CD8-positive, alpha-beta memory T cell (primary cell): ENCODE data around the gene ODAD3. TPM values are rescaled to one million over a fixed set of nuclear protein-coding genes. Genes with fewer than 3 reads are reported as not detected.

Experiments used
- CTCF ChIA-PET: fragments of 350-600 bp; sonication (Branson Sonifier 250); formaldehyde crosslinking; loops from one replicate; lab custom pipeline; 2021; ENCODE audit warnings: antibody characterized with exemption; lab: Charles Lee
- POLR2A ChIA-PET: fragments of 350-600 bp; sonication (Branson Sonifier 250); formaldehyde crosslinking; loops from one replicate; lab custom pipeline; 2021; ENCODE audit warnings: antibody characterized with exemption; lab: Charles Lee
- DNase-seq, 5 donors: peaks; one replicate each; pipeline versions ENCODE4 v3.0.0 to v3.0.0-alpha.2; 2020 to 2022; ENCODE audit warnings: mixed read lengths in 1 of 5
- H3K27ac ChIP-seq: one replicate; pipeline ENCODE4 v1.7.0; 2013; ENCODE audit warnings: low read depth, mild to moderate bottlenecking, low read length, moderate library complexity
- H3K27me3 ChIP-seq: 2 replicates; pipeline ENCODE4 v1.7.0; 2013; ENCODE audit warnings: low read length, mild to moderate bottlenecking; ENCODE audit not compliant: insufficient read depth, poor library complexity, severe bottlenecking
- H3K36me3 ChIP-seq: 2 replicates; pipeline ENCODE4 v1.7.0; 2013; ENCODE audit warnings: mild to moderate bottlenecking, low read length, moderate library complexity; ENCODE audit not compliant: insufficient read depth
- H3K4me1 ChIP-seq: 2 replicates; pipeline ENCODE4 v1.7.0; 2013; ENCODE audit warnings: mild to moderate bottlenecking, low read length, moderate library complexity; ENCODE audit not compliant: insufficient read depth
- H3K4me3 ChIP-seq: 2 replicates; pipeline ENCODE4 v1.7.0; 2013; ENCODE audit warnings: mild to moderate bottlenecking, low read length
- H3K9me3 ChIP-seq: 2 replicates; pipeline ENCODE4 v1.7.0; 2013; ENCODE audit warnings: mild to moderate bottlenecking, low read length
- H3K27ac Mint-ChIP-seq, 8 donors: one replicate each; pipeline ENCODE4 v1.8.0; 2020 to 2021; ENCODE audit warnings: mixed read lengths in 8 of 8, mild to moderate bottlenecking in 6 of 8, inconsistent platforms in 3 of 8, moderate library complexity in 3 of 8
- H3K27me3 Mint-ChIP-seq, 2 donors: one replicate each; pipeline ENCODE4 v1.8.0; 2020 to 2021; ENCODE audit warnings: mixed read lengths in 2 of 2, mild to moderate bottlenecking in 1 of 2, moderate library complexity in 1 of 2
- H3K36me3 Mint-ChIP-seq, 3 donors: one replicate each; pipeline ENCODE4 v1.8.0; 2020 to 2021; ENCODE audit warnings: mixed read lengths in 3 of 3, inconsistent platforms in 1 of 3, mild to moderate bottlenecking in 1 of 3
- H3K4me1 Mint-ChIP-seq, 3 donors: one replicate each; pipeline ENCODE4 v1.8.0; 2020 to 2021; ENCODE audit warnings: mixed read lengths in 3 of 3, inconsistent platforms in 1 of 3, mild to moderate bottlenecking in 1 of 3
- H3K4me3 Mint-ChIP-seq, 7 donors: one replicate each; pipeline ENCODE4 v1.8.0; 2020 to 2021; ENCODE audit warnings: mixed read lengths in 7 of 7, mild to moderate bottlenecking in 6 of 7, moderate library complexity in 4 of 7, inconsistent platforms in 2 of 7
- H3K9me3 Mint-ChIP-seq, 5 donors: one replicate each; pipeline ENCODE4 v1.8.0; 2020 to 2022; ENCODE audit warnings: mixed read lengths in 5 of 5, mild to moderate bottlenecking in 3 of 5, moderate library complexity in 2 of 5, inconsistent platforms in 1 of 5
- polyA plus RNA-seq: library from polyadenylated mRNA; unstranded; fragments of 300-500 nt; fragmentation: Illumina TruSeq; gene quantifications from one replicate; pipeline ENCODE4 v1.2.3, GENCODE V29; 2021
- total RNA-seq, 2 experiments: library from RNA; stranded (reverse); gene quantifications; one replicate each; pipeline ENCODE4 v1.2.3, GENCODE V29; 2021

Gene ODAD3
- total and polyA plus RNA-seq, 3 experiments from 2014 or later: 0.11 to 0.24 TPM; not detected in 1

- DNase-seq: no peak
- H3K27ac ChIP-seq: peak overlapping the region; percentile 88
- H3K9me3 Mint-ChIP-seq: no peaks in the 10 kb centered on the region
- no peak overlapping the region for H3K27ac Mint-ChIP-seq
- H3K4me3 Mint-ChIP-seq: no peak overlapping the region
- no peaks in the 10 kb centered on the region for H3K9me3 ChIP-seq
- no peaks in the 10 kb centered on the region for H3K27me3 ChIP-seq
- H3K4me1 Mint-ChIP-seq: peaks cover 13 to 21% (median 15%) of the 10 kb centered on the region in 3 donors
- H3K4me3 ChIP-seq: peak overlapping the region; percentile 57
- no peaks in the 10 kb centered on the region for H3K36me3 ChIP-seq
- ChIA-PET CTCF (interaction anchor here (0.7 to 3.6 kb wide), 7 partner anchors 9 to 109 kb away, joined by 3 to 22 read pairs (median 5); partner anchors contain the start of genes CCDC159, EPOR, ODAD3 and PRKCSH), POLR2A (interaction anchor here (1.1 to 2.1 kb wide), 9 partner anchors 9 to 412 kb away, joined by 3 to 24 read pairs (median 3); partner anchors contain the start of genes CCDC159, ECSIT, ELOF1 and EPOR)
- peaks cover 33% of the 10 kb centered on the region for H3K4me1 ChIP-seq
- H3K36me3 Mint-ChIP-seq: peaks cover 8 to 24% (median 11%) of the 10 kb centered on the region in 3 donors
- H3K27me3 Mint-ChIP-seq: no peaks in the 10 kb centered on the region
Measured at GRCh38 chr19:11373885-11374432, 61.0 kb downstream of the ODAD3 start.

- POLR2A ChIA-PET: interaction anchor here (1.1 to 2.1 kb wide), 3 partner anchors 10 to 186 kb away, joined by 3 to 24 read pairs (median 5); partner anchors contain the start of genes CCDC159, ELOF1 and TMEM205
- Histone ChIP-seq H3K4me3 (no peak overlapping the region), H3K4me1 (peaks cover 33% of the 10 kb centered on the region), H3K36me3 (no peaks in the 10 kb centered on the region), H3K9me3 (no peaks in the 10 kb centered on the region), H3K27ac (no peak overlapping the region), H3K27me3 (no peaks in the 10 kb centered on the region)
- H3K4me1 Mint-ChIP-seq: peaks cover 10 to 21% (median 11%) of the 10 kb centered on the region in 3 donors
- H3K9me3 Mint-ChIP-seq: no peaks in the 10 kb centered on the region
- no peaks in the 10 kb centered on the region for H3K27me3 Mint-ChIP-seq
- H3K27ac Mint-ChIP-seq: peak overlapping the region in 2 of 8 donors; percentile 2 to 70
- H3K36me3 Mint-ChIP-seq: peaks cover 8 to 27% (median 11%) of the 10 kb centered on the region in 3 donors
- DNase-seq: no peak
- peak overlapping the region; percentile 4 to 50 (median 32) for H3K4me3 Mint-ChIP-seq
- CTCF ChIA-PET: interaction anchor here (0.8 to 3.6 kb wide), 3 partner anchors 10 to 109 kb away, joined by 3 to 22 read pairs (median 11); partner anchors contain the start of genes EPOR, ODAD3 and PRKCSH
Measured at GRCh38 chr19:11373166-11373884, 61.6 kb downstream of the ODAD3 start.

- Histone ChIP-seq H3K9me3 (no peaks in the 10 kb centered on the region), H3K27me3 (no peaks in the 10 kb centered on the region), H3K4me3 (no peak overlapping the region), H3K27ac (no peak overlapping the region), H3K36me3 (no peaks in the 10 kb centered on the region), H3K4me1 (peaks cover 16% of the 10 kb centered on the region)
- Mint-ChIP-seq H3K4me1 (peaks cover 0 to 4% (median 2%) of the 10 kb centered on the region in 3 donors), H3K27me3 (no peaks in the 10 kb centered on the region), H3K36me3 (peaks cover 4 to 34% (median 7%) of the 10 kb centered on the region in 3 donors), H3K4me3 (no peak overlapping the region), H3K27ac (peak overlapping the region in 2 of 8 donors; percentile 20 to 43), H3K9me3 (no peaks in the 10 kb centered on the region)
- CTCF ChIA-PET: no interaction called here
- no peak for DNase-seq
- POLR2A ChIA-PET: no interaction called here
Measured at GRCh38 chr19:11370744-11371143, 64.2 kb downstream of the ODAD3 start.

Other genes starting within 250 kb of the ODAD3 start
- 1 to 10 TPM; 2.0 to 2.3 TPM for gene KANK2, start 237.6 kb downstream of the ODAD3 start, total RNA-seq
- 0.16 TPM for gene KANK2, start 237.6 kb downstream of the ODAD3 start, polyA plus RNA-seq
- gene ANGPTL8, start 195.5 kb downstream of the ODAD3 start, total RNA-seq: not detected
- gene ANGPTL8, start 195.5 kb downstream of the ODAD3 start, polyA plus RNA-seq: not detected
- gene DOCK6, start 172.6 kb downstream of the ODAD3 start, total RNA-seq: 1 to 10 TPM; 2.3 to 3.5 TPM
- gene DOCK6, start 172.6 kb downstream of the ODAD3 start, polyA plus RNA-seq: 0.71 TPM
- not detected for gene TSPAN16, start 139.0 kb downstream of the ODAD3 start, total RNA-seq
- gene TSPAN16, start 139.0 kb downstream of the ODAD3 start, polyA plus RNA-seq: not detected
- gene RAB3D, start 95.5 kb downstream of the ODAD3 start, total RNA-seq: 1 to 10 TPM; 3.2 to 4.5 TPM
- gene RAB3D, start 95.5 kb downstream of the ODAD3 start, polyA plus RNA-seq: 3.7 TPM
- gene TMEM205, start 88.9 kb downstream of the ODAD3 start, total RNA-seq: 10 to 100 TPM; 24.8 to 30.5 TPM
- 75.9 TPM for gene TMEM205, start 88.9 kb downstream of the ODAD3 start, polyA plus RNA-seq
- 10 to 100 TPM; 14.2 to 14.6 TPM for gene CCDC159, start 88.6 kb downstream of the ODAD3 start, total RNA-seq
- 30.1 TPM for gene CCDC159, start 88.6 kb downstream of the ODAD3 start, polyA plus RNA-seq
- gene PLPPR2, start 79.7 kb downstream of the ODAD3 start, total RNA-seq: 1 to 10 TPM; 2.1 to 2.2 TPM
- gene PLPPR2, start 79.7 kb downstream of the ODAD3 start, polyA plus RNA-seq: 1.2 TPM
- 1 to 10 TPM; 2.1 to 2.2 TPM for gene SWSAP1, start 60.5 kb downstream of the ODAD3 start, total RNA-seq
- gene SWSAP1, start 60.5 kb downstream of the ODAD3 start, polyA plus RNA-seq: 7.0 TPM
- gene EPOR, start 50.8 kb downstream of the ODAD3 start, total RNA-seq: 1 to 10 TPM; 3.4 to 3.6 TPM
- gene EPOR, start 50.8 kb downstream of the ODAD3 start, polyA plus RNA-seq: 8.0 TPM
- not detected for gene RGL3, start 15.8 kb downstream of the ODAD3 start, total RNA-seq
- not detected for gene RGL3, start 15.8 kb downstream of the ODAD3 start, polyA plus RNA-seq
- 100 to 1,000 TPM; 262 to 272 TPM for gene PRKCSH, start 514 bp upstream of the ODAD3 start, total RNA-seq
- gene PRKCSH, start 514 bp upstream of the ODAD3 start, polyA plus RNA-seq: 60.7 TPM
- gene ELAVL3, start 45.9 kb upstream of the ODAD3 start, total RNA-seq: not detected
- not detected for gene ELAVL3, start 45.9 kb upstream of the ODAD3 start, polyA plus RNA-seq
- 10 to 100 TPM; 12.6 to 13.3 TPM for gene ZNF653, start 70.7 kb upstream of the ODAD3 start, total RNA-seq
- 5.1 TPM for gene ZNF653, start 70.7 kb upstream of the ODAD3 start, polyA plus RNA-seq
- 10 to 100 TPM; 59.6 to 61.0 TPM for gene ECSIT, start 94.0 kb upstream of the ODAD3 start, total RNA-seq
- gene ECSIT, start 94.0 kb upstream of the ODAD3 start, polyA plus RNA-seq: 31.4 TPM
- gene CNN1, start 103.7 kb upstream of the ODAD3 start, total RNA-seq: not detected
- not detected for gene CNN1, start 103.7 kb upstream of the ODAD3 start, polyA plus RNA-seq
- 10 to 100 TPM; 61.7 to 62.7 TPM for gene ELOF1, start 124.1 kb upstream of the ODAD3 start, total RNA-seq
- gene ELOF1, start 124.1 kb upstream of the ODAD3 start, polyA plus RNA-seq: 91.7 TPM
- gene ACP5, start 142.5 kb upstream of the ODAD3 start, total RNA-seq: 1 to 10 TPM; 5.7 TPM
- 11.8 TPM for gene ACP5, start 142.5 kb upstream of the ODAD3 start, polyA plus RNA-seq
- gene ZNF627, start 162.4 kb upstream of the ODAD3 start, total RNA-seq: 1 to 10 TPM; 5.7 to 6.2 TPM
- gene ZNF627, start 162.4 kb upstream of the ODAD3 start, polyA plus RNA-seq: 6.2 TPM